ENCODE results near the gene SENP1. TPM values are rescaled to one million over a fixed set of nuclear protein-coding genes. Genes with fewer than 3 reads are reported as not detected.

The SENP1 gene
- total RNA-seq, 4 donors from 2014 or later = 14.6 to 20.3 (median 18.0) TPM

GRCh38 chr12:48013287-48013686 lies 92.6 kb downstream of the SENP1 start:
- no peak for TF ChIP-seq CTCF (IDR thresholded peaks at IDR 0.05; ENCODE audit: low read depth)

GRCh38 chr12:48012070-48012469 lies 93.8 kb downstream of the SENP1 start:
- no peak for TF ChIP-seq CTCF (IDR thresholded peaks at IDR 0.05; ENCODE audit: low read depth)

GRCh38 chr12:48010366-48010970 lies 95.4 kb downstream of the SENP1 start:
- no peak for TF ChIP-seq CTCF (IDR thresholded peaks at IDR 0.05; ENCODE audit: low read depth)

GRCh38 chr12:48009471-48009870 lies 96.4 kb downstream of the SENP1 start:
- no peak for TF ChIP-seq CTCF (IDR thresholded peaks at IDR 0.05; ENCODE audit: low read depth)

DNA sequence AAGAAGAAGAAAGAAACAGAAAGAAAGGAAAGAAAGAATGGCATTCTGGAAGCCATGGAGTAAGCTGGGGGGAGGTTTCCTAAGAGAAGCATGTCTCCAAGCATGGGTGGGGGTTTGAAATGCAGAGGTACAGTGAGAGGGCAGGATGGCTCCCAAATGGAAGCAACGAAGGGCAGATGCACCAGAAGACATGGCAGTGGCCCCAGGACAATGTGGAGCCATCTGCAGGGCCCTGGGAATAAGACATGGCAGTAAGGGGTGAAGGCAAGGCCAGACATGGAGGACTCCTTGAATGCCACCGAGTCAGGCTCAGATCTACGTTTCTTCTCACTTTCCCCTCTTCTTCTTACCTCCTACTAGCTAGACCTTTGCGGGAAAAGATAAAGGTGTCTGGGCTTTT lies 96.9 kb downstream of the SENP1 start:
- no peak for TF ChIP-seq CTCF (IDR thresholded peaks at IDR 0.05; ENCODE audit: low read depth)

DNA sequence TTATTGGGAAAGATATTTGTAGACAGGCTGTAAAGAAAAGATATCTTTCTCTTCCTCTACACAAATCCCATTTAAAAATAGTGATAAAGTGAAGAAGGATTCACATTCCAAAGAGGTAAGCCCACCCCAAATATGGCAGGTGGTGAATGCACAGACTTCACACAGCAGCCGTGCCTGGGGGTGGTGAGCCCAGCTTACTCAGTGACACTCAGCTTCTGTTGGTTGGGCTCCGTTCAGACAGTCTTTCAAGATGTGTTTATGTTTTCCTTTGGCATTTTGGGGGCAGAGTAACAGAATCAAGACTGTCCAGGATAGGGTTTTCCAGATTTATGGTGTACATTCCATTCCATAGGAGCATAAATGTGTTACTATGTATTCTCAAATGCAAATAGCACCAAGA lies 97.5 kb downstream of the SENP1 start:
- TF ChIP-seq CTCF (IDR thresholded peaks at IDR 0.05; ENCODE audit: low read depth) = no peak

- TF ChIP-seq CTCF (IDR thresholded peaks at IDR 0.05; ENCODE audit: low read depth) = no peak
Measured at GRCh38 chr12:48007206-48007605, 98.7 kb downstream of the SENP1 start.
